HepG2 (cell line): ENCODE data around the gene NFX1.

Source experiments
- BHLHE40 ChIP-seq: IDR thresholded peaks from 2 replicates; pipeline ENCODE4 v1.6.1; 2011; ENCODE audit warnings: low read length, improper control_type of control experiment
- CREB1 ChIP-seq, 2 experiments: fragments of 450-650 bp in 1 of 2; IDR thresholded peaks; 2 replicates each; pipeline ENCODE4 v1.6.1; 2016 to 2017; ENCODE audit warnings: control low read depth in 1 of 2, mild to moderate bottlenecking in 1 of 2, missing compliant biosample characterization in 1 of 2, missing genetic modification characterization in 1 of 2
- CTCF ChIP-seq: sonication (generic); formaldehyde crosslinking; IDR thresholded peaks from 2 replicates; pipeline ENCODE4 v1.5.0; 2020; ENCODE audit warnings: mild to moderate bottlenecking, missing genetic modification reagents, moderate library complexity
- HDAC2 ChIP-seq: sonication (generic); formaldehyde crosslinking; IDR thresholded peaks from 2 replicates; pipeline ENCODE4 v1.4.0; 2020; ENCODE audit warnings: missing genetic modification reagents
- HNRNPH1 ChIP-seq: fragments of 200-400 bp; formaldehyde crosslinking; optimal IDR thresholded peaks from 2 replicates; pipeline ENCODE3; 2017; ENCODE audit warnings: mild to moderate bottlenecking, low read depth, low read length
- NR2C2 ChIP-seq: sonication (generic); formaldehyde crosslinking; IDR thresholded peaks from 2 replicates; pipeline ENCODE4 v1.4.0; 2020; ENCODE audit warnings: missing genetic modification reagents, mild to moderate bottlenecking, moderate library complexity, borderline replicate concordance
- SIX4 ChIP-seq: sonication (generic); formaldehyde crosslinking; IDR thresholded peaks from 2 replicates; pipeline ENCODE4 v1.4.0; 2020; ENCODE audit warnings: missing genetic modification reagents
- SMC3 ChIP-seq: IDR thresholded peaks from 2 replicates; pipeline ENCODE4 v1.6.1; 2011; ENCODE audit warnings: low read length, improper control_type of control experiment
- ZBTB49 ChIP-seq: sonication (generic); formaldehyde crosslinking; IDR thresholded peaks from 2 replicates; pipeline ENCODE4 v1.4.0; 2020; ENCODE audit warnings: missing genetic modification reagents, borderline replicate concordance
- ZFP1 ChIP-seq: IDR thresholded peaks from 2 replicates; pipeline ENCODE4 v1.6.1; 2016
- ZFY ChIP-seq: sonication (generic); formaldehyde crosslinking; IDR thresholded peaks from 2 replicates; pipeline ENCODE4 v1.4.0; 2020; ENCODE audit warnings: missing genetic modification reagents

GRCh38 chr9:33372900-33373299, 82.6 kb downstream of the NFX1 start:
- no peak for TF ChIP-seq ZBTB49 (CRISPR knock-in tag)
- no peak for TF ChIP-seq BHLHE40
- TF ChIP-seq HNRNPH1: no peak
- no peak for TF ChIP-seq ZFY (CRISPR knock-in tag)
- TF ChIP-seq HDAC2: no peak
- no peak for TF ChIP-seq CTCF (CRISPR knock-in tag)
- TF ChIP-seq SMC3: no peak
- TF ChIP-seq SIX4: no peak
- no peak for TF ChIP-seq NR2C2 (CRISPR knock-in tag)
- no peak for TF ChIP-seq CREB1 (IDR thresholded peaks at IDR 0.05)
- TF ChIP-seq CREB1 (CRISPR knock-in tag; IDR thresholded peaks at IDR 0.05): no peak
- TF ChIP-seq ZFP1 (CRISPR knock-in tag): no peak
